ENCODE results near the gene RNF141. TPM values are rescaled to one million over a fixed set of nuclear protein-coding genes. Genes with fewer than 3 reads are reported as not detected.

Gene RNF141
- polyA plus RNA-seq, 1 of the 3 experiments (the other 2 are of a cell fraction), result 6.9 TPM

- TF ChIP-seq REST (IDR thresholded peaks at IDR 0.05; ENCODE audit: low read depth, low read length) (no peak), PBX3 (IDR thresholded peaks at IDR 0.05) (no peak)
These were observed 32.6 kb upstream of the RNF141 start (continued) for GRCh38 chr11:10573556-10573955.

- CTCF ChIA-PET, result interaction anchor here (1.1 kb wide), 1 partner anchor 8 kb away, joined by 3 read pairs; no protein-coding TSS in a partner anchor
- H3K4me2 ChIP-seq, result no peak overlapping the region
These were observed 32.0 kb upstream of the RNF141 start for GRCh38 chr11:10573028-10573427.

GRCh38 chr11:10572533-10572932 lies 31.5 kb upstream of the RNF141 start:
- CTCF ChIA-PET, result interaction anchor here (1.5 kb wide), 1 partner anchor 32 kb away, joined by 3 read pairs; the partner anchor contains the start of gene RNF141
- H3K27ac ChIP-seq (ENCODE audit: low read depth in 2 of 2, low read length in 1 of 2), result no peak overlapping the region
- no peaks in the 10 kb centered on the region for H4K20me1 ChIP-seq (ENCODE audit: insufficient read depth)
- H3F3A ChIP-seq (replicated peaks; ENCODE audit: insufficient read depth), result no peaks in the 10 kb centered on the region
- no peak overlapping the region for H3K4me3 ChIP-seq (ENCODE audit: low read depth in 2 of 2, low read length in 1 of 2)
- H3K4me1 ChIP-seq (ENCODE audit: control insufficient read depth in 1 of 2, insufficient read depth in 2 of 2, low read depth in 1 of 2, low read length in 1 of 2), result no peaks in the 10 kb centered on the region
- 80% methylated on average over 2 of the region's 2 CpGs for WGBS (ENCODE audit: low lambda C conversion rate)
- H3K4me2 ChIP-seq, result no peak overlapping the region
- POLR2A ChIA-PET, result no interaction called here
- no peaks in the 10 kb centered on the region for H3K27me3 ChIP-seq (ENCODE audit: insufficient read depth)
- no peaks in the 10 kb centered on the region for H3K9me2 ChIP-seq
- no peak overlapping the region for H3K9ac ChIP-seq
- H3K79me2 ChIP-seq (ENCODE audit: insufficient read depth), result no peaks in the 10 kb centered on the region
- no peak overlapping the region for H2AFZ ChIP-seq (ENCODE audit: low read depth)
- DNase-seq, result no peak
- no peaks in the 10 kb centered on the region for H3K9me3 ChIP-seq
- H3K36me3 ChIP-seq (replicated peaks in 1 of 2; ENCODE audit: control insufficient read depth in 1 of 2, insufficient read depth in 2 of 2, low read length in 1 of 2), result no peaks in the 10 kb centered on the region
- TF ChIP-seq USF2 (IDR thresholded peaks at IDR 0.05; ENCODE audit: borderline replicate concordance, low read depth, low read length) (no peak), REST (IDR thresholded peaks at IDR 0.05; ENCODE audit: low read depth, low read length) (no peak), PBX3 (IDR thresholded peaks at IDR 0.05) (no peak), FOXJ3 (CRISPR knock-in tag; IDR thresholded peaks at IDR 0.05) (no peak), RAD21 (IDR thresholded peaks at IDR 0.05; ENCODE audit: low read length) (no peak), NFIC (IDR thresholded peaks at IDR 0.05; ENCODE audit: borderline replicate concordance) (no peak), FOXM1 (IDR thresholded peaks at IDR 0.05; ENCODE audit: low read depth) (no peak), NRF1 (IDR thresholded peaks at IDR 0.05; ENCODE audit: low read depth, low read length) (no peak), ZBTB33 (IDR thresholded peaks at IDR 0.05; ENCODE audit: borderline replicate concordance, low read depth) (no peak), SMC3 (IDR thresholded peaks at IDR 0.05; ENCODE audit: low read depth, low read length) (no peak)

More at GRCh38 chr11:10573028-10573427, 32.0 kb upstream of the RNF141 start:
- no peak overlapping the region for H3K9ac ChIP-seq
- no peaks in the 10 kb centered on the region for H3K27me3 ChIP-seq (ENCODE audit: insufficient read depth)
- no peak overlapping the region for H2AFZ ChIP-seq (ENCODE audit: low read depth)
- POLR2A ChIA-PET, result no interaction called here
- H3K36me3 ChIP-seq (replicated peaks in 1 of 2; ENCODE audit: control insufficient read depth in 1 of 2, insufficient read depth in 2 of 2, low read length in 1 of 2), result no peaks in the 10 kb centered on the region
- no peaks in the 10 kb centered on the region for H3K9me3 ChIP-seq
- DNase-seq, result no peak
- no peak overlapping the region for H3K27ac ChIP-seq (ENCODE audit: low read depth in 2 of 2, low read length in 1 of 2)
- no peak overlapping the region for H3K4me3 ChIP-seq (ENCODE audit: low read depth in 2 of 2, low read length in 1 of 2)
- H3F3A ChIP-seq (replicated peaks; ENCODE audit: insufficient read depth), result no peaks in the 10 kb centered on the region
- H3K9me2 ChIP-seq, result no peaks in the 10 kb centered on the region
- TF ChIP-seq TCF12 (IDR thresholded peaks at IDR 0.05) (no peak), MEF2A (IDR thresholded peaks at IDR 0.05; ENCODE audit: borderline replicate concordance, low read depth) (no peak)
- no peaks in the 10 kb centered on the region for H4K20me1 ChIP-seq (ENCODE audit: insufficient read depth)
- no peaks in the 10 kb centered on the region for H3K4me1 ChIP-seq (ENCODE audit: control insufficient read depth in 1 of 2, insufficient read depth in 2 of 2, low read depth in 1 of 2, low read length in 1 of 2)
- no peaks in the 10 kb centered on the region for H3K79me2 ChIP-seq (ENCODE audit: insufficient read depth)

All from SK-N-SH (cell line).